Measurements from ENCODE around the gene SLC49A3. TPM values are rescaled to one million over a fixed set of nuclear protein-coding genes. Genes with fewer than 3 reads are reported as not detected.

The SLC49A3 gene
- total RNA-seq, 1 experiment from 2014 or later = 5.5 TPM

DNA sequence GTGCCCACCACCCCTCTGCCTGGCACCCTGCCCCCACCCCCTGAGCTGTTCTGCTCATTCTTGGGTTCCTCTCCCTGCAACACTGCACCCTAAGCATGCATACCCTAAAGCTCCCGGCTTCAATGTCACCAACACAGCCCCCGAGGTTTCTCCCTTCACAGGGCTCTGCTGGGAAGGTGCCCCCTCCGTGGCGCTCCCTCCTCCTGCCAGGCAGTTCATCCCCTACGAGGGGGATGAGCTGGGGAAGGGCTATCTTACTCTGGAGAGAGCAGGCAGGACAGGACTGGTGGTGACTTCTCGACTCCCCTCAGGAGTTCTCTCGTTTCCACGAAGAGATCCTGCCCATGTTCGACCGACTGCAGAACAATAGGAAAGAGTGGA, 21.4 kb downstream of the SLC49A3 start:
- BruUV-seq (replicated peaks) = no TSS peak
- ATAC-seq (no peak), DNase-seq (ENCODE audit: low read depth, low spot score) (no peak)
- peaks cover 10 to 17% of the 10 kb centered on the region in 2 experiments for H3K36me3 ChIP-seq (ENCODE audit: control insufficient read depth in 1 of 2, insufficient read depth in 2 of 2, low read length in 2 of 2)
- H2AFZ ChIP-seq (ENCODE audit: low read depth, low read length, poor library complexity, severe bottlenecking) = no peak overlapping the region
- no peaks in the 10 kb centered on the region for H3K9me3 ChIP-seq (ENCODE audit: control insufficient read depth in 1 of 2, insufficient read depth in 1 of 2, low read depth in 1 of 2, low read length in 2 of 2)
- H3K9ac ChIP-seq (ENCODE audit: low read length) = no peak overlapping the region
- RAD21 ChIA-PET (ENCODE audit: low non-redundant PET in 1 of 2, low total read pairs in 2 of 2, uncharacterized antibody in 2 of 2, unreplicated experiment in 2 of 2) = no interaction called here
- H3K27ac ChIP-seq (ENCODE audit: low read depth, low read length) = no peak overlapping the region
- CTCF ChIA-PET = no interaction called here
- H3K27me3 ChIP-seq (ENCODE audit: insufficient read depth, low read length) = no peaks in the 10 kb centered on the region
- H3K4me1 ChIP-seq (ENCODE audit: control insufficient read depth in 1 of 2, insufficient read depth in 2 of 2, low read length in 2 of 2) = peaks cover 0 to 8% of the 10 kb centered on the region in 2 experiments; a peak in 1 of 4 replicates
- H3K4me3 ChIP-seq (replicated peaks in 1 of 2; ENCODE audit: low read depth in 1 of 2, low read length in 2 of 2) = no peak overlapping the region
- intact Hi-C loops (cut with micrococcal nuclease) = no loop called here
- H4K20me1 ChIP-seq (ENCODE audit: insufficient read depth) = no peaks in the 10 kb centered on the region
- no peaks in the 10 kb centered on the region for H3K9me2 ChIP-seq (ENCODE audit: insufficient read depth)
- POLR2A ChIA-PET = no interaction called here
- TF ChIP-seq POLR2AphosphoS5 (IDR thresholded peaks at IDR 0.05; ENCODE audit: low read depth, low read length) (no peak), ZNF274 (IDR thresholded peaks at IDR 0.05; ENCODE audit: low read depth, low read length) (no peak), FOSL1 (IDR thresholded peaks at IDR 0.05; ENCODE audit: low read depth) (no peak), CBX3 (IDR thresholded peaks at IDR 0.05; ENCODE audit: low read depth) (no peak), ZFX (IDR thresholded peaks at IDR 0.05) (no peak), SIN3A (IDR thresholded peaks at IDR 0.05; ENCODE audit: low read depth) (no peak), EGR1 (IDR thresholded peaks at IDR 0.05; ENCODE audit: low read depth) (no peak), SRF (IDR thresholded peaks at IDR 0.05; ENCODE audit: low read depth) (no peak), CEBPB (IDR thresholded peaks at IDR 0.05; ENCODE audit: low read depth) (no peak), SP1 (IDR thresholded peaks at IDR 0.05; ENCODE audit: low read depth) (no peak)
- TF ChIP-seq, protein P1, sequence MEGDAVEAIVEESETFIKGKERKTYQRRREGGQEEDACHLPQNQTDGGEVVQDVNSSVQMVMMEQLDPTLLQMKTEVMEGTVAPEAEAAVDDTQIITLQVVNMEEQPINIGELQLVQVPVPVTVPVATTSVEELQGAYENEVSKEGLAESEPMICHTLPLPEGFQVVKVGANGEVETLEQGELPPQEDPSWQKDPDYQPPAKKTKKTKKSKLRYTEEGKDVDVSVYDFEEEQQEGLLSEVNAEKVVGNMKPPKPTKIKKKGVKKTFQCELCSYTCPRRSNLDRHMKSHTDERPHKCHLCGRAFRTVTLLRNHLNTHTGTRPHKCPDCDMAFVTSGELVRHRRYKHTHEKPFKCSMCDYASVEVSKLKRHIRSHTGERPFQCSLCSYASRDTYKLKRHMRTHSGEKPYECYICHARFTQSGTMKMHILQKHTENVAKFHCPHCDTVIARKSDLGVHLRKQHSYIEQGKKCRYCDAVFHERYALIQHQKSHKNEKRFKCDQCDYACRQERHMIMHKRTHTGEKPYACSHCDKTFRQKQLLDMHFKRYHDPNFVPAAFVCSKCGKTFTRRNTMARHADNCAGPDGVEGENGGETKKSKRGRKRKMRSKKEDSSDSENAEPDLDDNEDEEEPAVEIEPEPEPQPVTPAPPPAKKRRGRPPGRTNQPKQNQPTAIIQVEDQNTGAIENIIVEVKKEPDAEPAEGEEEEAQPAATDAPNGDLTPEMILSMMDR (IDR thresholded peaks at IDR 0.05 in 2 of 3, conservative IDR thresholded peaks at IDR 0.05 in 1 of 3; ENCODE audit: borderline replicate concordance in 1 of 3, insufficient read depth in 1 of 3, low read depth in 2 of 3, low read length in 2 of 3) = no peak
- TF ChIP-seq, protein P2, sequence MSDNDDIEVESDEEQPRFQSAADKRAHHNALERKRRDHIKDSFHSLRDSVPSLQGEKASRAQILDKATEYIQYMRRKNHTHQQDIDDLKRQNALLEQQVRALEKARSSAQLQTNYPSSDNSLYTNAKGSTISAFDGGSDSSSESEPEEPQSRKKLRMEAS (IDR thresholded peaks at IDR 0.05) = no peak
- H3K4me2 ChIP-seq (ENCODE audit: low read length) = no peak overlapping the region
- peaks cover 7% of the 10 kb centered on the region; the same call in 1 of the 2 replicates for H3K79me2 ChIP-seq (ENCODE audit: insufficient read depth, low read length)

All from HCT116 (cell line).